ENCODE measurements around the gene CPAMD8.

GRCh38 chr19:17026706-17027534, at the start of gene CPAMD8:
- no peak for TF ChIP-seq POLR2AphosphoS5 (IDR thresholded peaks at IDR 0.05; ENCODE audit: low read depth, low read length)
- no peak for TF ChIP-seq POLR2A (IDR thresholded peaks at IDR 0.05; ENCODE audit: borderline replicate concordance, extremely low read depth, insufficient read depth, insufficient read length)
- no peak for TF ChIP-seq CTCF (IDR thresholded peaks at IDR 0.05 in 2 of 3, conservative IDR thresholded peaks at IDR 0.05 in 1 of 3; ENCODE audit: borderline replicate concordance in 1 of 3, insufficient read depth in 1 of 3, low read depth in 2 of 3, low read length in 2 of 3)
- TF ChIP-seq EZH2phosphoT487 (IDR thresholded peaks at IDR 0.05; ENCODE audit: borderline replicate concordance) = no peak
- no peak for TF ChIP-seq EZH2 (IDR thresholded peaks at IDR 0.05)
- TF ChIP-seq MAX (IDR thresholded peaks at IDR 0.05) = no peak
